NCI-H1436 treated with DMSO at 0.1 percent for 48 hours (cell line): ENCODE measurements around the gene SUPT6H.
"Not testable (repeated sequence)": the region's sequence is repeated elsewhere in the genome, so short reads cannot be mapped to it uniquely, and the experiment has no call there.

Experiments
- DNase-seq: peaks from one replicate; lab custom pipeline; 2025; lab: John Stamatoyannopoulos, UW

SUPT6H gene

DNA sequence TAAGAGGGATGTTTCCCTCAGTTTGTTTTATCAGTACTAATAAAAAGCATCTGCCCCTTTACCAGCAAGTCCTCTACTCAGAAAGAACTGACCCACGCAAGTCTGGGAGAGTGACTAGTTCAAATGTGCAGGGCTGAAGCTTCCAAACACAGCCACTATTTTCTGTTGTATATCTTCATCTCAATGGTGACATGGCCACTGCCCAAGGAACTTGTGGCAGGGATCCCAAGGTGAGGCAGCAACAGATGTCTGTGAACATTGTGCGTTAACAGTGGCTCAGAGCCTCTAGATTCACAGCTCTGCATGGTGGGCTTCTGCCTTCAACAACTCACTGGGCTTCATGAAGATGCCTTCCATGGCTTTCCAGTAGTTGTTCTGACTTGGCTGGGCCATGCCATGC lies 13.3 kb upstream of the SUPT6H start:
- no peak for DNase-seq

DNA sequence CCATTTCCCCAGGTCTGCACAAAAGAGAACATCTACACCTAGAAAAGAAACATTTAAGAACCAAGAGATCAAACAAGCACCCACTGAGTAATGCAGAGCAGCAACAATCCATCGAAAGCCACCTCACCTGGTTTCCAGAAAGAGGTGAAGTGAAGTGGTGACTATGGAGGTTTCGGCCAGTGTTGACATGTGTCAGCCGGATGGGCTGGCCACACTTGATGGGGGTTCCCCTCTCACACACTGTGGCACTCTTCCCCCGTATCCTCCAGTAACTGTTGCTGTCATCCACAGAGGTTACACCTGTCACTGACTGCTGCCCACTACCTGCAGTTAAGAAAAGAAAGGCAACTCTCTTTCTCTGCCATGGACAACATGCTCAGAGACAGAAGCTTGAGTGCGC lies 6.8 kb upstream of the SUPT6H start:
- no peak for DNase-seq

DNA sequence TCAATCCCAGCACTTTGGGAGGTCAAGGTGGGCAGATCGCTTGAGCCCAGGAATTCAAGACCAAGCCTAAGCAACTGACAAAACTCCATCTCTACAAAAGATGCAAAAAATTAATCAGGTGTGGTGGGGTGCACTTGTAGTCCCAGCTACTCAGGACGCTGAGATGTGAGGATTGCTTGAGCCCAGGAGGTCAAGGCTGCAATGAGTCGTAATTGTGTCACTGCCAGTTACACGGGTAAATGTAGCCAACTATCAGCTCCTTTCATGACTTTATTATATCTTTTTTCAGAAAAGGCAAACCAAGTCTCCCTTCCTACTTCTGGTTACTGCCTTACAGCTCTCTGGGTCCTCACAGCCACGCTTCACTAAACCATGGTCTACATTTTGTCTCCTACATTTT lies 4.2 kb upstream of the SUPT6H start:
- DNase-seq = no peak

DNA sequence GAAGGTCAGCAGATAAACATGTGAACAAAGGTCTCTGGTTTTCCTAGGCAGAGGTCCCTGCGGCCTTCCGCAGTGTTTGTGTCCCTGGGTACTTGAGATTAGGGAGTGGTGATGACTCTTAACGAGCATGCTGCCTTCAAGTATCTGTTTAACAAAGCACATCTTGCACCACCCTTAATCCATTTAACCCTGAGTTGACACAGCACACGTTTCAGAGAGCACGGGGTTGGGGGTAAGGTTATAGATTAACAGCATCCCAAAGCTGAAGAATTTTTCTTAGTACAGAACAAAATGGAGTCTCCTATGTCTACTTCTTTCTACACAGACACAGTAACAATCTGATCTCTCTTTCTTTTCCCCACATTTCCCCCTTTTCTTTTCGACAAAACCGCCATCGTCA lies 3.7 kb upstream of the SUPT6H start:
- DNase-seq = not testable (repeated sequence)

DNA sequence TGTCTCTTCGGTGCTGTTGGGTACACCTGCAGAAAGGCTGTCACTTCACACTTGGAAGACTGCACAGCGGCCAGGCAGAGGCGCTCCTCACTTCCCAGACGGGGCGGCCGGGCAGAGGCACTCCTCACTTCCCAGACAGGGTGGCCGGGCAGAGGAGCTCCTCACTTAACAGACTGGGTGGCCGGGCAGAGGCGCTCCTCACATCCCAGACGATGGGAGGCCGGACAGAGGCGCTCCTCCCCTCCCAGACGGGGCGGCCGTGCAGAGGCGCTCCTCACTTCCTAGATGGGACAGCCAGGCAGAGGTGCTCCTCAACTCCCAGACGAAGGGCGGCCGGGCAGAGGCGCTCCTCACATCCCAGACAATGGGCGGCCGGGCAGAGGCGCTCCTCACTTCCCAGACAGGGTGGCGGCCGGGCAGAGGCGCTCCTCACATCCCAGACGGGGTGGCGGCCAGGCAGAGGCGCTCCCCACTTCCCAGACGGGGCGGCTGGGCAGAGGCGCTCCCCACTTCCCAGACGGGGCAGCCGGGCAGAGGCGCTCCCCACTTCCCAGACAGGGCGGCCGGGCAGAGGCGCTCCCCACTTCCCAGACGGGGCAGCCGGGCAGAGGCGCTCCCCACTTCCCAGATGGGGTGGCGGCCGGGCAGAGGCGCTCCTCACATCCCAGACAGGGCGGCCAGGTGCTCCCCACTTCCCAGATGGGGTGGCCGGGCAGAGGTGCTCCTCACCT lies 3.1 kb upstream of the SUPT6H start:
- not testable (repeated sequence) for DNase-seq

DNA sequence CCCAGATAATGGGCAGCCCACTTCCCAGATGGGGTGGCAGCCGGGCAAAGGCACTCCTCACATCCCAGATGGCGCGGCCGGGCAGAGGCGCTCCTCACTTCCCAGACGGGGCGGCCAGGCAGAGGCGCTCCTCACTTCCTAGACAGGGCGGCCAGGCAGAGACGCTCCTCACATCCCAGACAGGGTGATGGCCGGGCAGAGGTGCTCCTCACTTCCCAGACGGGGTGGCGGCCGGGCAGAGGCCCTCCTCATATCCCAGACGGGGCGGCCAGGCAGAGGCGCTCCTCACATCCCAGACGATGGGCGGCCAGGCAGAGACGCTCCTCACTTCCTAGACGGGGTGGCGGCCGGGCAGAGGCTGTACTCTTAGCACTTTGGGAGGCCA lies 2.5 kb upstream of the SUPT6H start:
- DNase-seq = not testable (repeated sequence)

DNA sequence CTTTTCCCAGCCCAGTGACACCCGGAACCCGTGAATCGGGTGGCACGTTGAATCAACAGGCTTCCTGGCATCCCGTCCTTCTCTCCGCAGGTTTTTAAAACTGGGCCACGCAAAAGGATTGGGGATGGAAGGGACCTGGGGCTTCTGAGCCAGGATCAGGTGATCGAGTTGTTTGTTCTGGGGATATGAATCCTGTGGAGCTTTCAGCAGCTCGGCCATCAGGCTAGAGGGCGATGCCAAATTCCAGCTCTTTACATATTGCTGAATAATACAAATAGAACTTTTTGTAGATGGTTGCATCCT lies 473 bp downstream of the SUPT6H start:
- DNase-seq = no peak

DNA sequence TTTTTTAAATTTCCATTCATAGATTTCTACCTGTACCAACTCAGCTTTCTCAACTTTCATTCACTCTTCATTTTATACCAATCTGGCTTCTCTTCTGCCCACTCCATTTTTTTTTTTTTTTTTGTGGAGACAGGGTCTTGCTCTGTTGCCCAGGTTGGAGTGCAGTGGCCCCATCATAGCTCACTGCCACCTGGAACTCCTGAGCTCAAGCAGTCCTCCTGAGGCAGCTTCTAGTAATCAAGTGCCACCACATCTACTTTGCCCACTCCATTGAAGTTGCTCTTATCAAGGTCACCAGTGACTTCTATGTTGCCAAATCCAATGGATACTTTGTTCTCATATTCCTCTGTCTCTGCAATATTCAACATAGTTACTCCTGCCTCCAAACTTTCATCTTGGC lies 1.7 kb downstream of the SUPT6H start:
- no peak for DNase-seq

DNA sequence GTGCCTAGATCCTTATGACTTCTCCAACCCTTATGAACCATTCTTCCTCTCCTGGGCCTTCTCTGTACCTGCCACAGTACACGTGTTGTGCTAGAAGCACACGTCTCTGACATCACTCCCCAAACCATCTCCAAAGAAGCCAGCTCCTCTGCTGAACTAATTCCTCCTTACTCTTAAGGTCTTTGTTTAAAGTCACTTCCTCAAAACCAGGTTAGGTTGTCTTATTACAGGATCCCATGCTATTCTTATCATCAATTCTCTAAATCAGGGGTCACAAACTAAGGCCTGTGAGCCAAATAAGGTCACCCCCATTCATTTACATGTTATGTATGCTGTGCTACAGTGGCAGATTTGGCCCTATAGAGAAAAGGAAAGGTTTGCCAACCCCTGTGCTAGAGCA lies 4.0 kb downstream of the SUPT6H start:
- no peak for DNase-seq

DNA sequence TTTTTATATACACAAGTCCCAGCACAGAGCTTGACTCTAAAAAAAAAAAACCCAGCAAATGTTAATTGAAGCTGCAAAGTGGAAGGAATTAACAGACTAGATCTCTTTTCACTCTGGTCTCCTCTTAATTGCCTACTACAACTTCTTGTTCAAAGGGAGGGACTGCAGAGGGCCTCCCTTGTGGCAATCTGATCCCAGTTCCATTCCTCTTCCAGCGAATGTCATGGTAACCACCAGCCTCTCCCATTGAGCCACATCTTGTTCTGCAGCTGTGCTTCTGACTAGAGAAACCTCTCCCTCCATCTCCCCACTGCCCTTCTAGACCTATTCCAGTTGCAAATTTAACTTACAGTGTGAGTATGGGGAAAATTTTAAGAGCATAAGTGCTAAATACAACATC lies 5.9 kb downstream of the SUPT6H start:
- DNase-seq = no peak

DNA sequence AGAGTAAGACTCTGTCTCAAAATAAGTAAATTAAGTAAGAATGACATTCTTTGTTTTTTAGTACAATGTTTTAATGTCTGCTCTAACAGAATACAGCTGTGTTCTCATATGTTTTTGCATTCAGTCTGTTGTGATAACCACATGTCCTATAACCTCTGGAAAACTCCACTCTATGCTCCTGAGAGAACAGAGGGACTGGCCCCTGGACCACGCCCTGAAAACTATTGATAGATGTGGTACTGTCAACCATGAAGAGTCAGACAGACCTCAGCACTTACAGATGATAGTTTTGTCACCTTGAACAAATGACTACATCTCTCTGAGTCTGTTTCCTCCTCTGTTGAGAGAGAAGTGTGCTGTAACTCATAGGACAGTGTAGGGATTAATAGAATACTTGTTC lies 7.9 kb downstream of the SUPT6H start:
- DNase-seq = no peak

DNA sequence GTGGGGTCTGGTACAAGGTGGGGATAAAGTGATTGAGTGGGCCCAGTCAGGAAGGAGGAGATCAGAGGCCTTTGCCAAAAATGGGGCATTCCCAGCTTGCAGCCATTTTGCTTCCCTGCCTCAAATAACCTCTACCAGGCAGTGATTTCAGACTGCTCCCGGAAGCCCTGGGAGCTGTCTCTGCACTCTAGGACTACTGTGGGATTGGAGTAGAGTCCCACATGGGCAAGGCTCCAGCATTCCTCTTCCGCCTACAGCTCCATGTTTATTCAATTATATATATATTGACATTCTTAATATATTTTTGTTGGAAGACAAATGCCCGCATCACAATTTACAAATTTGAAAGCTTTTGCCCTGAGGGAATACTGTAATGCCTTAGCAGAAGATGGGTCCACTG lies 13.5 kb downstream of the SUPT6H start:
- no peak for DNase-seq

DNA sequence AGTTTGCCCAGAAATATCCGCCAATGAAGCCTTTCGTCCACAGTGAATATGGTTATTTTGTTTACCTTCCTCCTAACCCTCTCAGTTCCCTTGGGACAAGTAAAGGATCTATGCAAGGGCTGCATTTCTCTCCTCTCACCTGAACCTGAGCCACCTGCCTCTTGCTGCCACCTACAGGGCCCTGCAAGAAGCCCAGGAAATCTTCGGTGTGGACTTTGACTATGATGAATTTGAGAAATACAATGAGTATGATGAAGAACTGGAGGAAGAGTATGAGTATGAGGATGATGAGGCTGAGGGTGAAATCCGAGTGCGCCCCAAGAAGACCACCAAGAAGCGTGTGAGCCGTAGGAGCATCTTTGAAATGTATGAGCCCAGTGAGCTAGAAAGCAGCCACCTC lies 14.0 kb downstream of the SUPT6H start:
- no peak for DNase-seq

DNA sequence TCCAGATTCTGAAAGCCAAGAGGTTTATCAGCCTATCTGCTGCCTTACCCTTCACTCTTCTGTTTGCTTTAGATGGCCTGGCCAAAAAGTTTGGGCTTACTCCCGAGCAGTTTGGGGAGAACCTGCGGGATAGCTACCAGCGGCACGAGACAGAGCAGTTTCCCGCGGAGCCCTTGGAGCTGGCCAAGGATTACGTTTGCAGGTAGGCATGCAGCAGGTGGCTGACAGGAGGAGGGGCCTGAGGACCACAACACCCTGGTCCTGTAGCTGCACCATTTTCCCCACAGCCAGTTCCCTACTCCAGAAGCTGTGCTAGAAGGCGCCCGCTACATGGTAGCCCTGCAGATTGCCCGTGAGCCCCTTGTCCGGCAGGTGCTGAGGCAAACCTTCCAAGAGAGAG lies 20.6 kb downstream of the SUPT6H start:
- DNase-seq = no peak

DNA sequence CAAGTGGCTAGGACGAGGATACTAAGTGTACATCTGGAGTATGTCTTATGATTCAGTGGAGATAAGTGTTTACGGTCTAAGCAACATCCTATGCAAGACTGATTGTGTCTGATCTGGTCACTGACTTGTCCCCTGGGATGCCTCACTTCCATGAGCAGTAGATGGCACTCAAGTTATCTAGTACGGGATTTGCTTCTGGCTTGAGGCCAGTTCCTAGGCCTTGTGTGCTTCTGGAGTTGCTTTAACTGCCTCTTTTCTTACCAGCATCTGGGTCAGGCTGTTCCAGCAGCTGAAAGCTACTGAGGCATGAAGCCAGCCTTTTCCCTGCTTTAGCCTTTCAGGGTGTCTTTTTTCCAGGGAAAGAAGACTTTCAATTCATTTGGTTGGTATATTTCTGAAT lies 23.0 kb downstream of the SUPT6H start:
- DNase-seq = no peak

DNA sequence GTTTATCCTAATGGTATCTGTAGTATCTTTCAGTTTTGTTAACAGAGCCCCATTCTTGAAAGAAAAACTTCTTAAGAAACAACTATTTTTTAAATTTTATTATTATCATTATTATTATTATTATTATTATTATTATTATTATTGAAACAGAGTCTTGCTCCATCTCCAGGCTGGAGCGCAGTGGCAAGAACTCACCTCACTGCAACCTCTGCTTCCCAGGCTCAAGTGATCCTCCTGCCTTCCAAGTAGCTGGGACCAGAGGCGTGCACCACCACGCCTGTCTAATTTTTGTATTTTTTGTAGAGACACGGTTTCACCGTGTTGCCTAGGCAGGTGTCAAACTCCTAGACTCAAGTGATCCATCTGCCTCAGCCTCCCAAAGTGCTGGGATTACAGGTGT lies 23.4 kb downstream of the SUPT6H start:
- DNase-seq = no peak

DNA sequence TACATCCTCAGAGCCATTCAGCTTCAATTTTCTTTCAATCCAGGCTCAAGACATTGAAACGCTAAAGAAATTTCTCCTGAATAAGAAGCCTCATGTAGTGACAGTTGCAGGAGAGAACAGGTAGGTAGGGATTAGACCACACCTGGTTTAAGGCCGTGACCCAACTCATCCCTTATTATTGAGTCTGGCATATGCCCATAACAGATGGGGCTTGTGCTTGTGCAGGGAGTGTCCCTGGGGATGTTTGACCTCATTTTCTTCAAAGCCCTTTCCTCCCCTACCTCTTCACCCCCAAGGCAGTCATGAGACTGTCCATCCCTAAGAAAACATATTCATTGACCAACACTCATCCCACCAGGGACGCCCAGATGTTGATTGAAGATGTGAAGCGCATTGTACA lies 24.3 kb downstream of the SUPT6H start:
- no peak for DNase-seq

DNA sequence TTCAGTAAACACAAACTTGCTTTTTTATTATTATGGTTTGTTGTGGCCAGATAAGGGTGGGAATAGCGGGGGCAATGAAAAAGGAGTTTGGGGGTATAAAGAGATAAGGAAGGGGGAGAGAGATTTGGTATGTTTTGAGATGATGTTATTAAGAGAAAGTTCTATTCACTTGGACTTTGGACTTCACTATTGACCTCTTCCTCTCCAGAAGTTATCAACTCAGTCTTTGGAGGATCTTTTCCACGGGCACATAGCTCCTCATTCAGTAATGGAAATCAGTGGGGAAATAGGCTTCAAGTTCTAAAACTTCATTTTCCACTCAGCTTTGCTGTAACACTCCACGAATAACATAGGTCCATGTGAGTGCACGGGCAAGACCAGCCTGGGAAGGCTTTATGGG lies 26.5 kb downstream of the SUPT6H start:
- DNase-seq = no peak

DNA sequence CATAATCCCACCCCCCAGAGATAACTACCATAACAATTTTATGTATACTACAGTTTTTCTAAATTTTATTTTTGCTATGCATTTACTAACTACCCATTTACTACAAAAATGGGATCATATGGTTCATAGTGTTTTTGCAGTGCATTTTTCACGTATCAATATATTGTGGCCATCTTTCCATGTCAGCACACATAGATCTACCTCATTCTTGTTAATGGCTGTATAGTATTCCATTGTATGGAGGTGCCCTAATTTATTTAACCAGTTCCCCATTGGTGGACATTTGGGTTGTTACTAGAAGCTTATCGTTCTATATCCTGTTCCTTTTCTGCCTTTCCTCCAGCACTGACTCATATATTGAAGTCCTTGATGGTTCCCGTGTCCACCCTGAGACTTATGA lies 27.0 kb downstream of the SUPT6H start:
- no peak for DNase-seq

DNA sequence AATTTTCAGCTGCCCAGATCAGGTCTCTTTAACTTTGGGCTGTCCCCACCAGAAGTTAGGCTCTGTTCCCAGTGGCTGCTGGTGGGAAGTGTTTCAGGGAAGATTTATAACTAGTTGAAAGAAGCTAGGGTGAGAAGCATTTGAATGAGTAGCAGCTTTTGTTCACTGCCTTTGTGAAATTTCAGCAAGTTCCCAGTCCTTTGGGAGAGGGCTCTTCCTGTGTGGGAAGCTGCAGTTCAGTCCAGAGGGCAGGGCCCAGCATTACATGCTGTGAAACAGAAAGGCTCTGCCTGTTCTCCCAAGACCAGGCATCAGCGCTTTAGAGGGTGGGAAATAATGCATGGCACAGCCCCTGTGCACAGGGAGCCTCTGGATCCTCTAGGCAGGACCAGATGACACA lies 31.9 kb downstream of the SUPT6H start:
- no peak for DNase-seq

DNA sequence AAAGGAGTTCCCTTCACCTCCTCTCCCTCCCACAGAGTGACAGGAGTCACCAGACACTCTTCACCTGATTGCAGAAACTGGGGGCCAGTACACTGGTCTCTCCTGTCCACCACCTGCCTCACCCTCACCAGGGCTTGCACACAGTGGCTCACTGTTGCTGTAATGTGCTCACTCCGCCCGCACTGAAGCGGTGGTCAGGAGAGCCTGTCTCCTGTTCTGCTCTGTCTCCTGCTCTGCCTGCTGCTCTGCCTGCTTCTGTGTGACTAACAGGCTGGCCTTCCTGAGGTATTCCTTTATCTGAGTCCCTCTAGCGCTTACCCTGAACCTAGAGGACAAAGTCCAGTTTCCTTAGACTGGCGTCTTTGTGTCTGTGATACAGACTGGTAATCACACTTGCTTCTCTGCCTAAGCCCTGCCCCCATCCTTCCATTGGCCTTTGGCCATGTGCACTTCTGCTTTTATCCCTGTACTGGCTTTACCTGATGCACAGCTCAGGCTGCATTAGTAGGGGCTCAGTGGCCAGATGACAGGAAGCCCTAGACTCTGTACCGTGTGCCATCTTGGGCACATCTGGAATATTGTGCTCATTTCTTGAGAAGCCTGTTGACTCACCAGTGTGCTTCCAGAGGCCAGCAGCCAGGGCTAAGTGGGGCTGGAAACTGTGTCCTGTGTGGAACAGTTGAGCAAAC lies 36.4 kb downstream of the SUPT6H start:
- no peak for DNase-seq

DNA sequence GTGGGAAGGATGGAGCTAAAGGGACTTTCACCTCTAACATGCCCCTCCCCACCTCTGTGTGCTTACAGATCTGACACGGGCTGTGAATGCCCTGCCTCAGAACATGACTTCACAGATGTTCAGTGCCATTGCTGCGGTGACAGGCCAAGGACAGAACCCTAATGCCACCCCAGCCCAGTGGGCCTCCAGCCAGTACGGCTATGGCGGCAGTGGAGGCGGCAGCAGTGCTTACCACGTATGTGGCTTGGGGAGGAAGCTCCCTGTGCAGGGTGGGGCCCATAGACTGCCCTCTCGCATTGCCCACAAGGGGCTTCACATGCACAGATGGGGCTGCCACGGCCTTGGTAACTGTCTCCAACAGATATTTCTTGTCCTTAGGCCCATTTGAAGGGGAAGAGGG lies 38.3 kb downstream of the SUPT6H start:
- no peak for DNase-seq

DNA sequence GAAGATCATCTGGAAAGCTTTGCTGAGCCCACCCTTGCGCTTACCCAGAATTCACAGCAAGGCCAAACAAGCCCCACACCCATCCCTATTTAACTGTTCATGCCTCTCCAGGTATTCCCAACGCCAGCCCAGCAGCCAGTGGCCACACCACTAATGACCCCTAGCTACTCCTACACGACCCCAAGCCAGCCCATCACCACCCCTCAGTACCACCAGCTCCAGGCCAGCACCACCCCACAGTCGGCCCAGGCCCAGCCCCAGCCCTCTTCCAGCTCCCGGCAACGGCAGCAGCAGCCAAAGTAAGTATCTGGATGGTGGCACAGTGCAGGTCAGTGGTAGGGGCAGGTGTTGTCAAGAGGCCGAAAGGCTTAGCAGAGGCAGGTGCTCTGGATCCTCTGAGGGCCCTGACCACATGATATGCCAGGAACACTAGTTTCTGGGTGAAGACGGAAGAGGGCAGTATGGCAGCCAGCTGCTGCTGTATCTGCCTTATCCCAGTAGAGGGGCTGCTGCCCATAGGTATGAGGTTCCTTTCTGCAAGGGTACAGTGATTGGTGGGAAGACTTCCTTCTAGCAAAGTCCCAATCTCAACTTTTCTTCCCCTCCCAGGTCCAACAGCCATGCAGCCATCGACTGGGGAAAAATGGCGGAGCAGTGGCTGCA lies 39.0 kb downstream of the SUPT6H start:
- DNase-seq = no peak
